ENCODE data around the gene L3HYPDH.

L3HYPDH gene

DNA sequence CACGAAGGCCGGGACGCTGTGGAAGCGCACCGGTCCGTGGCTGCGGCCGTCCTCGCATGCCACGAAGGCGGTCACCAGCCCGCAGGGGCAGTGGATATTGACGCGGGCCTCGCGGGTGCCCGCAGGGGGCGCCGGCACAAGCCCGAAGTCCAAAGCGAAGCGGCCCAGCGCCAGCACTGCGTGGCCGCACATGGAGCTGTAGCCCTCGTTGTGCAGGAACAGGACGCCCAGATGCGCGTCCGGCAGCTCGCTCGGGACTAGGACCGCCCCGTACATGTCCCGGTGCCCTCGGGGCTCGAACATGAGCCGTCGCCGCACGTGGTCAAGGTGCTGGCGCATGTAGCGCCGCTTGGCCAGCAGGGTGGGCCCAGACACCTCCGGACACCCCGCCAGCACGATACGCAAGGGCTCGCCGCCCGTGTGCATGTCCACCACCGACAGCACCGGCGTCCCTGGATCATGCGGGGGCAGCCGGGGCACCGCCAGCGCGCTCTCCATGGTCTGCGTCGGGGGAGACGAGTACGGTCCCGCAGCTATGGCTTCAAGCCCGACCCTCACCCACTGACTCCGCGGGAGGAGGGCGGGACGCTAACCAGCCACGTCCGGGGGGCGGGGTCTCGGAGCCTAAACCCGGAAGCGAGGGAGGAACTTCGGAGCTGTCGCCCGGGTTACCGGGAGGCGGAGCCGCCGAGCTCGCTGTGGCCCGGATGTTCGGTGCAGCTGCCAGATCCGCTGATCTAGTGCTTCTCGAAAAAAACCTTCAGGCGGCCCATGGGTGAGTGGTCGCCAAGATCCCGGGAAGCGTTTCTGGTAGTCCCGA, at the start of gene L3HYPDH, which contains the start of gene JKAMP:
TSS of gene L3HYPDH (minus strand) at position 590 of the 820 bp plus-strand sequence. CDS start at position 498, 92 bp downstream.
TSS of gene JKAMP (plus strand) at position 699 of the 820 bp plus-strand sequence. CDS start at position 772, 73 bp downstream.
- DNase-seq = peak; percentile 95

DNA sequence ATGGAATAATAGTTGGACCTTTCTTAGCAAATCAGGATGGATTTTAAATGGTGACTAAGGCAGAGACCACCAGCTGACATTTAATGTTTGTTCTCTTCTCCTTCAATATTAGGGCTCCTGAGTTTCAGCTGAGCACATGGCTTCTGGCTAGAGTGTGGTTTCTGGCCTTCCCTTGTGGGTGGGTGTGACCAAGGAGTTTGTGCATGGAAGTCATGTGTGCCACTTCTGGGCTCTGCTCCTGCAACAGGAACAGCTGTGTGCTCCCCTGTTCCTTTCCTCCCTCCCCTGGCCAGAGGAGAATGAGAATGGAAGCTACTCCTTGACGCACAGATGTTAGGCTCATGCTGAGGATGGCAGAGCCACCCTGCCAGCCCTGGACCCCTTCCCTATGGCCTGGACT, 48.2 kb upstream of the L3HYPDH start:
- DNase-seq = no peak

- DNase-seq = no peak
These were observed 46.1 kb upstream of the L3HYPDH start for GRCh38 chr14:59530349-59530748.

DNA sequence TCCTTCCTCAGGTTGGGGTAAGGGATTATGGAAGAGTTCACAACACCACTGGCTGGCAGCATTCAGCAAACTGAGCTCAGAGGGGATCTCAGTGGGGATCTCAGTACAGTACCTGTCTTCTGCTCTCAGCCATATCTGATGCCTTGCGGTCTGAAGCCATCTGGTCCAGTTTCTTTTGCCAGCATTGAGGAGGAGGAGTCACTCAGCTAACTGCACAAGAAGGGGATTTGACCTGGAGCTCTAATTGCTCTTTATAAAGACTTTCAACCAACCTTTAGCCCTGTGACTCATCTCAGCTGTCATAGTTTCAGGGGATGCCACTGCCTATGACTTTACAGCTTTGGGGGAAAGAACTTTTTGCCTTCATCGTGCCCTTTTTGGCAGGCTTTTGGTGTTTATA, 45.0 kb upstream of the L3HYPDH start:
- no peak for DNase-seq

DNA sequence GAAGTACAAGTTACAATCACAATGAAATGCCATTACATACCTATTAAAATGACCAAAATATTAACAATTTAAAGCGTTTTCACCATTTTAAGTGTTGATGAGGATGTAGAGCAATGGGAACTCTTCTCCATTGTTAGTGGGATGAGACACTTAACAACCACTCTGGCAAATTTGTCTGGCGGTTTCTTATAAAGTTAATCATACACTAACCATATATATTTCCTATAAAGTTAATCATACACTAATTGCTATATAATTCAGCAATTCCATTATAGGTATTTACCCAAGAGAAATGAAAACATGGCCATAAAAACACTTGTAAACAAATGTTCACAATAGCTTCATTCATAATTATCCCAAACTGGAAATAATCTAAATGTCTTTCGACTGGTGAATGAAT, 36.0 kb upstream of the L3HYPDH start:
- no peak for DNase-seq

- DNase-seq = peak; percentile 65
These were observed 27.8 kb upstream of the L3HYPDH start for GRCh38 chr14:59511916-59512575.

- DNase-seq = no peak
These were observed 26.8 kb upstream of the L3HYPDH start for GRCh38 chr14:59510966-59511365.

- DNase-seq = no peak
These were observed 25.8 kb upstream of the L3HYPDH start for GRCh38 chr14:59510001-59510400.

GRCh38 chr14:59509101-59509500, 24.9 kb upstream of the L3HYPDH start:
- DNase-seq = no peak

DNA sequence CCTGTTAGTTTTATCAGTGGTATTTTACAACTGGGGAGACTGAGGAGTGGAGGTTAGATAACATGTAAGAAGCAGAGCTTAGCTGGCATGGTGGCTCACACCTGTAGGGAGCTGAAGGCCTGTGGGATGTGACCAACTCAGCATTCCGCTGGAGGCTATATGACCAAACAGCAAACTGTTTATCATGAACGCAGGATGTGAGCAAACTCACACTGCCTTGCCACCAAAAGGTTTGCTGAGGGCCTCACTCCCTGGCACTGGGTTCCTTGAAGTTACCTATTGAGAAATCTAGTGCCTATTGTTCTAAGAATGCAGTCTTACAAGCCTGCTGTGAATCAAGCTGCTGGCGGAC, 23.5 kb upstream of the L3HYPDH start:
- no peak for DNase-seq

DNA sequence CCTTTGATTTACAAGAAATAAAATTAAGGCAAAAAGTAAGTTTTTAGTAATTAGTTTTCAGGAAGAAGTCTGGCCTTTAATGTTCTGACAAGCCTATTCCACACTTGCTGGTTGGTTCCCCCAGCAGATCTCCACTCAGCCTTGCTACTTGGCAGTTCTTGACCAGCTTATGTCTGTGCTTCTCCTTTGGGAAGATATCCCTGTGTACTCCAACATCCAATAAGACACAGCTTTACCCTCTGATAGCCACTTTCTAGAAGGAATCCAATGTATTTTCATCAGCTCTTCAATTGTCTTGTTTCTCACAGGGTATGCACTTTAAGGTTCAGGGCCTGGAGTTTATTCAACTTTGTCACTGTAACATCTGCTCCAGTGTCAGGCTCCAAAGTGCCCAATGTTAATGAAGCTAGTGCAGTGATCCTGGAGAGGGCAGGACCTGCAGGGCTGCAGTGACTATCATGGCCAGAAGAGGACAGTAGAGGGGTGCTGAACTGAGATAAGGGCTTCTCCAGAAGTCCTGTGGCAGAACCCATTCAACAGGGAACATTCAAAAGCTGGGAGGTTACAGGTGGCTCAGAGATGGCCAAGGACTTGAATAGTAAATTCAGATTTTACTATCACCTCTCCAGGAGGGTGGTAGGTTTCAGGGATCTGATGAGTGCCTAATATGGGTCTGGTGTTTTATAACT, 23.0 kb upstream of the L3HYPDH start:
- peak; percentile 80 for DNase-seq

- DNase-seq = no peak
These were observed 19.0 kb upstream of the L3HYPDH start for GRCh38 chr14:59503256-59503655.

GRCh38 chr14:59500732-59501131, 16.5 kb upstream of the L3HYPDH start:
- no peak for DNase-seq

GRCh38 chr14:59492384-59492783, 8.2 kb upstream of the L3HYPDH start:
- no peak for DNase-seq

GRCh38 chr14:59490756-59491155, 6.5 kb upstream of the L3HYPDH start:
- no peak for DNase-seq

- DNase-seq = no peak
These were observed 499 bp upstream of the L3HYPDH start for GRCh38 chr14:59484639-59485175.

DNA sequence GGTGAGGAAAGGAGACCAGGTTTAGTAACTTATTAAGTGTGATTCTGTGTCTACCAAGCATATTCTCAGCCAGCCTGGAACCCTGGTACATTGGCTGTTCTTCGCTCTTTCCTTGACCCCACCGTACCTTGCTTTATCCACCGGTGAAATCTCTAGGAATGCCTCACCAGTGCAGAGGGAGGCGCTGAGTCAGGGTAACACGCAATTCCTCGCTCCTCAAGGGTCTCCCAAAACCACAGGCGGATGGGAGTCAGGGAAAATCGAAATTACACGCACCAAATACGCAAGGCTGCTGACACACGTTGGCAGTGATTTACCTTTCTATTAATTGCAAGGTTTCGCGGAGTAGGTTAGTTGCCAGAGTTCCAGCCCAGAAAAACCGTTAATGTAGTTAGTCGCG, 845 bp downstream of the L3HYPDH start:
- DNase-seq = peak; percentile 41

GRCh38 chr14:59482541-59483331, 1.5 kb downstream of the L3HYPDH start:
- peak; percentile 25 for DNase-seq

GRCh38 chr14:59481871-59482540, 2.2 kb downstream of the L3HYPDH start:
- DNase-seq = no peak

DNA sequence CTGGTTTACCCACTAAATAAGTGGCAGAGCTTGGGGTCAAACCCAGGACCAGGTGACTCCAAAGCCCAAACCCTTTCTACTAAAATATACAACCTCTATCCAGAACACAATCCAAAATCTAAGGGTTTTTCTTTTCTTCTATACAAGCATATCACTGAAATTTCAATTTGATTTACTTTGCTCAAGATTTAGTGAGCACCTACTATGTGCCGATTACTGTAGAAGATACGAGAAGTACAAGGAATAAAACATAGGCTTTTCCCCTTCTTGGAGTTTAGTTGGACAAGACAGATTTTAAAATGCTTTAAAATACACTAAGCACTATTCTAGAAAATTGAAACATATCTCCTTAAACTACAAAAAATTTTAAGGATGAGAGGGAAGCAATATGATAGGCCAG, 2.8 kb downstream of the L3HYPDH start:
- DNase-seq = no peak

DNA sequence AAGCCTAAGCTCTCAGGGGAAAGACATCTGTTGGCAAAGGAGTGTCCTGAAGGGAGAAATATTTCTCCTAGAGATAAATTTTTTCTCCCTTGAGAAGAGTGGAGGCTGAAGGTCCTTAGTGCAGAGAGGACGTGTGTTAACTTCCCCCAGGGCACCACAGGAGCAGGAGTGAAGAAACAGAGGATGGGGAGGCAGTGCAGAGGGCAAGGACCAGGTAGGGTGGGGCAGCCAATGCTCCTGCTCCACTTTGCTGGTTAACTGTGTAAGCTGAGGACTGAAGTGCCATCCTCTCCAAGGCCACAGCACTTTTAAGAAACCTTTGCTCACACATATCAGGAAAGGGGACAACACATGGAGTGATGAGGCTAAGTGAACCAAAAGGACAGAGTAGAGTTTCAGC, 4.0 kb downstream of the L3HYPDH start:
- DNase-seq = no peak

GRCh38 chr14:59478540-59478939, 5.7 kb downstream of the L3HYPDH start:
- DNase-seq = no peak

All from NCI-H1092 treated with DMSO at 0.1 percent for 48 hours (cell line).